Gastroesophageal sphincter (tissue), 3 donors: ENCODE results near the gene CBX7.

Source experiments
- CTCF ChIP-seq, 4 experiments: fragments of 200-600 bp in 2 of 4; fragments of 450-650 bp in 2 of 4; sonication (generic) in 1 of 4; IDR thresholded peaks; one replicate each; pipeline ENCODE4 v1.5.1; 2017 to 2019; ENCODE audit warnings: antibody characterized with exemption in 4 of 4, mild to moderate bottlenecking in 2 of 4, moderate library complexity in 2 of 4
- EP300 ChIP-seq: sonication (generic); formaldehyde crosslinking; IDR thresholded peaks from one replicate; pipeline ENCODE4 v1.6.1; 2017; ENCODE audit warnings: antibody characterized with exemption, mild to moderate bottlenecking
- POLR2A ChIP-seq, 2 donors: fragments of 450-650 bp; IDR thresholded peaks; one replicate each; pipeline ENCODE4 v1.6.1; 2017; ENCODE audit warnings: antibody characterized with exemption in 2 of 2, mild to moderate bottlenecking in 2 of 2, moderate library complexity in 1 of 2

- TF ChIP-seq EP300 (no peak), CTCF (IDR thresholded peaks at IDR 0.05) (no peak), POLR2A (IDR thresholded peaks at IDR 0.05) (no peak)
These were observed 31.5 kb downstream of the CBX7 start for GRCh38 chr22:39120983-39121382.
